H1 (cell line): Measurements from ENCODE around the gene PSMC3. TPM values are rescaled to one million over a fixed set of nuclear protein-coding genes. Genes with fewer than 3 reads are reported as not detected.

ENCODE experiments used
- CTCF ChIA-PET: fragments of 300-600 bp; sonication (Branson Sonifier 250); formaldehyde crosslinking; loops from one replicate; lab custom pipeline; 2021; ENCODE audit not compliant: partially characterized antibody; lab: Charles Lee
- POLR2A ChIA-PET: fragments of 300-600 bp; sonication (Branson Sonifier 250); formaldehyde crosslinking; loops from one replicate; lab custom pipeline; 2021; ENCODE audit warnings: inconsistent platforms; ENCODE audit not compliant: partially characterized antibody; lab: Charles Lee
- DNase-seq, 2 experiments: peaks; one replicate each; pipeline versions ENCODE4 v3.0.0 to v3.0.0-alpha.2; 2010 to 2022; ENCODE audit warnings: low spot score in 2 of 2, low read depth in 1 of 2, mixed read lengths in 1 of 2
- FAIRE-seq: peaks from 2 replicates; lab custom pipeline; 2011; peaks lifted over from hg19 to GRCh38; lab: Jason Lieb, UNC
- H2AFZ ChIP-seq: 2 replicates; pipeline ENCODE4 v1.8.1; 2012; ENCODE audit warnings: low read length, inconsistent platforms
- H2AK5ac ChIP-seq: 2 replicates; pipeline ENCODE4 v1.6.1; 2013; ENCODE audit warnings: low read depth, low read length
- H2BK120ac ChIP-seq: replicated peaks from 2 replicates; pipeline ENCODE3; 2013; ENCODE audit warnings: low read depth, low read length, inconsistent platforms
- H2BK12ac ChIP-seq: 2 replicates; pipeline ENCODE4 v1.6.1; 2013; ENCODE audit warnings: low read depth, low read length
- H2BK15ac ChIP-seq: 2 replicates; pipeline ENCODE4 v1.6.1; 2013; ENCODE audit warnings: low read length
- H2BK20ac ChIP-seq: 2 replicates; pipeline ENCODE4 v1.6.1; 2013; ENCODE audit warnings: low read length
- H2BK5ac ChIP-seq: 2 replicates; pipeline ENCODE4 v1.6.1; 2013; ENCODE audit warnings: low read depth, low read length
- H3K14ac ChIP-seq: 2 replicates; pipeline ENCODE4 v1.6.1; 2013; ENCODE audit warnings: inconsistent platforms; ENCODE audit not compliant: insufficient read length
- H3K18ac ChIP-seq: 2 replicates; pipeline ENCODE4 v1.6.1; 2013; ENCODE audit warnings: low read length; ENCODE audit errors: extremely low read depth
- H3K23ac ChIP-seq: 2 replicates; pipeline ENCODE4 v1.6.1; 2013; ENCODE audit warnings: inconsistent platforms; ENCODE audit not compliant: insufficient read length
- H3K23me2 ChIP-seq: 2 replicates; pipeline ENCODE4 v1.6.1; 2013; ENCODE audit warnings: low read depth, low read length
- H3K27ac ChIP-seq: 2 replicates; pipeline ENCODE4 v1.6.1; 2011; ENCODE audit warnings: low read depth, low read length, inconsistent platforms
- H3K27me3 ChIP-seq, 4 experiments: replicated peaks in 1 of 4; 1 replicate in 1 of 4; 2 replicates in 3 of 4; pipeline versions ENCODE4 v1.6.1 to v1.8.1; 2011 to 2013; ENCODE audit warnings: low read length in 3 of 4, mild to moderate bottlenecking in 3 of 4, inconsistent platforms in 2 of 4, mixed read lengths in 2 of 4, moderate library complexity in 1 of 4; ENCODE audit not compliant: control insufficient read depth in 3 of 4, insufficient read depth in 3 of 4; ENCODE audit errors: extremely low read depth in 1 of 4
- H3K36me3 ChIP-seq, 4 experiments: 2 replicates each; pipeline versions ENCODE4 v1.6.1 to v1.8.1; 2011 to 2013; ENCODE audit warnings: mild to moderate bottlenecking in 4 of 4, low read length in 3 of 4, moderate library complexity in 2 of 4, control low read depth in 1 of 4, inconsistent platforms in 1 of 4; ENCODE audit not compliant: insufficient read depth in 4 of 4, control insufficient read depth in 2 of 4
- H3K4ac ChIP-seq: replicated peaks from 2 replicates; pipeline ENCODE3; 2013; ENCODE audit warnings: low read length, low read depth, mixed read lengths, inconsistent platforms; ENCODE audit not compliant: insufficient read length
- H3K4me1 ChIP-seq, 4 experiments: replicated peaks in 1 of 4; 1 replicate in 1 of 4; 2 replicates in 3 of 4; pipeline versions ENCODE4 v1.6.1 to v1.8.1; 2011 to 2013; ENCODE audit warnings: low read length in 3 of 4, inconsistent platforms in 2 of 4, mixed read lengths in 1 of 4; ENCODE audit not compliant: insufficient read depth in 4 of 4, control insufficient read depth in 3 of 4
- H3K4me2 ChIP-seq, 2 experiments: 2 replicates each; pipeline versions ENCODE4 v1.6.1 to v1.8.1; 2011 to 2013; ENCODE audit warnings: low read depth in 2 of 2, low read length in 2 of 2, control low read depth in 1 of 2, inconsistent platforms in 1 of 2, mild to moderate bottlenecking in 1 of 2; ENCODE audit not compliant: insufficient read depth in 1 of 2
- H3K4me3 ChIP-seq, 4 experiments: fragments of 200-600, 300-600 bp in 1 of 4; sonication (generic), shearing (Covaris generic), sonication (Bioruptor Twin) in 1 of 4; 2 replicates each; pipeline versions ENCODE4 v1.5.1 to v1.8.1; 2011 to 2016; ENCODE audit warnings: low read length in 4 of 4, low read depth in 3 of 4, control low read depth in 2 of 4, inconsistent platforms in 2 of 4, mild to moderate bottlenecking in 2 of 4, mixed read lengths in 1 of 4, moderate library complexity in 1 of 4; ENCODE audit not compliant: insufficient read depth in 2 of 4; ENCODE audit errors: extremely low read depth in 1 of 4
- H3K56ac ChIP-seq: replicated peaks from 2 replicates; pipeline ENCODE3; 2013; ENCODE audit warnings: low read depth, mild to moderate bottlenecking, mixed read lengths, low read length, inconsistent platforms; ENCODE audit not compliant: insufficient read length
- H3K79me1 ChIP-seq: 2 replicates; pipeline ENCODE4 v1.6.1; 2013; ENCODE audit warnings: low read depth, low read length, control low read depth
- H3K79me2 ChIP-seq, 2 experiments: 2 replicates each; pipeline versions ENCODE4 v1.6.1 to v1.8.1; 2012 to 2013; ENCODE audit warnings: low read length in 2 of 2, mild to moderate bottlenecking in 2 of 2, inconsistent platforms in 1 of 2; ENCODE audit not compliant: insufficient read depth in 2 of 2, control insufficient read depth in 1 of 2
- H3K9ac ChIP-seq, 4 experiments: replicated peaks in 1 of 4; 1 replicate in 1 of 4; 2 replicates in 3 of 4; pipeline versions ENCODE4 v1.6.1 to v1.8.1; 2011 to 2013; ENCODE audit warnings: low read depth in 3 of 4, low read length in 3 of 4, control low read depth in 2 of 4, mild to moderate bottlenecking in 2 of 4, moderate library complexity in 2 of 4, inconsistent platforms in 1 of 4; ENCODE audit errors: extremely low read depth in 1 of 4
- H3K9me3 ChIP-seq, 2 experiments: 2 replicates each; pipeline versions ENCODE4 v1.6.1 to v1.8.1; 2012 to 2013; ENCODE audit warnings: mild to moderate bottlenecking in 2 of 2, moderate library complexity in 2 of 2, control low read depth in 1 of 2, inconsistent platforms in 1 of 2, low read depth in 1 of 2, low read length in 1 of 2, mixed read lengths in 1 of 2; ENCODE audit not compliant: insufficient read depth in 2 of 2
- H4K20me1 ChIP-seq, 2 experiments: replicated peaks in 1 of 2; 2 replicates each; pipeline versions ENCODE3 to v1.8.1; 2011 to 2013; ENCODE audit warnings: inconsistent platforms in 2 of 2, low read length in 2 of 2, mild to moderate bottlenecking in 1 of 2; ENCODE audit not compliant: insufficient read depth in 2 of 2, control insufficient read depth in 1 of 2
- H4K5ac ChIP-seq: 2 replicates; pipeline ENCODE4 v1.6.1; 2013; ENCODE audit warnings: low read length, low read depth, mixed read lengths, inconsistent platforms; ENCODE audit not compliant: insufficient read length
- H4K8ac ChIP-seq: 2 replicates; pipeline ENCODE4 v1.8.0; 2013; ENCODE audit warnings: mild to moderate bottlenecking, moderate library complexity, low read length, inconsistent platforms; ENCODE audit not compliant: insufficient read depth; ENCODE audit errors: extremely low read depth
- H4K91ac ChIP-seq: replicated peaks from 2 replicates; pipeline ENCODE3; 2013; ENCODE audit warnings: low read length, mixed read lengths, inconsistent platforms; ENCODE audit not compliant: insufficient read length
- CBX8 ChIP-seq: fragments of 300-800, 300-1000 bp; sonication (generic); IDR thresholded peaks from 2 replicates; pipeline ENCODE4 v1.7.1; 2016; ENCODE audit warnings: low read depth, low read length, borderline replicate concordance
- EGR1 ChIP-seq: IDR thresholded peaks from 2 replicates; pipeline ENCODE4 v1.6.1; 2011; ENCODE audit warnings: low read depth, low read length, borderline replicate concordance
- EP300 ChIP-seq, 2 experiments: IDR thresholded peaks; 1 replicate in 1 of 2; 2 replicates in 1 of 2; pipeline ENCODE4 v1.6.1; 2011 to 2012; ENCODE audit warnings: low read depth in 2 of 2, low read length in 2 of 2, mild to moderate bottlenecking in 2 of 2, borderline replicate concordance in 1 of 2, inconsistent platforms in 1 of 2, moderate library complexity in 1 of 2
- JUN ChIP-seq: IDR thresholded peaks from 2 replicates; pipeline ENCODE4 v1.6.1; 2011; ENCODE audit warnings: low read depth, mild to moderate bottlenecking, improper control_type of control experiment, low read length
- POLR2A ChIP-seq, 2 experiments: IDR thresholded peaks; 1 replicate in 1 of 2; 2 replicates in 1 of 2; pipeline ENCODE4 v1.6.1; 2011; ENCODE audit warnings: low read depth in 2 of 2, low read length in 2 of 2, mild to moderate bottlenecking in 2 of 2; ENCODE audit errors: control extremely low read depth in 1 of 2
- RBBP5 ChIP-seq: IDR thresholded peaks from 2 replicates; pipeline ENCODE4 v1.7.1; 2012; ENCODE audit warnings: low read depth, mild to moderate bottlenecking, inconsistent platforms, low read length, moderate library complexity, borderline replicate concordance
- SIN3A ChIP-seq, 2 experiments: IDR thresholded peaks in 1 of 2; conservative IDR thresholded peaks in 1 of 2; 2 replicates each; pipeline ENCODE4 v1.6.1; 2011 to 2012; ENCODE audit warnings: low read length in 2 of 2, improper control_type of control experiment in 1 of 2, low read depth in 1 of 2, mild to moderate bottlenecking in 1 of 2
- TAF7 ChIP-seq: optimal IDR thresholded peaks from 2 replicates; pipeline ENCODE3; 2011; ENCODE audit warnings: low read depth, mild to moderate bottlenecking, inconsistent platforms, low read length, moderate library complexity, borderline replicate concordance
- ZNF274 ChIP-seq: IDR thresholded peaks from 2 replicates; pipeline ENCODE4 v1.7.0; 2012; ENCODE audit warnings: low read length, borderline replicate concordance; ENCODE audit errors: extremely low read depth
- WGBS, 2 experiments: shearing (Covaris generic) in 1 of 2; methylation state at CpG; one replicate each; pipeline versions ENCODE4 v1.1.6 to v1.1.7; 2013 to 2015; ENCODE audit warnings: low lambda C conversion rate in 2 of 2, mixed read lengths in 2 of 2, inconsistent platforms in 1 of 2, low coverage in 1 of 2, missing lambda C conversion rate in 1 of 2; ENCODE audit not compliant: insufficient replicate concordance in 2 of 2, insufficient coverage in 1 of 2, insufficient read length in 1 of 2; ENCODE audit errors: extremely low coverage in 1 of 2, missing lambda C conversion rate in 1 of 2; 5-methylcytosine and 5-hydroxymethylcytosine counted together
- polyA plus RNA-seq, 7 experiments: library from polyadenylated mRNA; depleted of rRNA in 3 of 7; stranded (reverse) in 5 of 7; unstranded in 2 of 7; fragments of >200 nt in 5 of 7; fragments of 200-250 nt in 2 of 7; gene quantifications; 1 replicate in 5 of 7; 2 replicates in 1 of 7; 4 replicates in 1 of 7; pipeline versions ENCODE4 v1.2.1 to v1.2.3, GENCODE V29; 2011 to 2013; ENCODE audit warnings: missing spikeins in 2 of 7, mixed read lengths in 2 of 7
- total RNA-seq: library from RNA; stranded (reverse); fragmentation: NEBNext Ultra II Directional; extraction: Animal tissue kit (Norgen Biotek cat#: 25700); gene quantifications from 2 replicates; pipeline ENCODE4 v1.2.1, GENCODE V29; 2021
- TF ChIP-seq, protein P1 (sequence below): IDR thresholded peaks from 2 replicates; pipeline ENCODE4 v1.6.1; 2012; ENCODE audit warnings: inconsistent platforms
- TF ChIP-seq, protein P2 (sequence below): IDR thresholded peaks from 2 replicates; pipeline ENCODE4 v1.6.1; 2012; ENCODE audit warnings: low read length, inconsistent platforms

The PSMC3 gene
- total and polyA plus RNA-seq, 2 of the 8 experiments (the other 6 are each of a cell fraction or from before 2014, with no cell fraction given), result 105 to 160 TPM

GRCh38 chr11:47398011-47398410, 28.2 kb downstream of the PSMC3 start:
- Histone ChIP-seq H3K14ac (no peak overlapping the region), H2BK12ac (no peak overlapping the region), H2AFZ (no peak overlapping the region), H2BK15ac (0 out of 2 replicates have a peak overlapping the region, but pooled peaks have one; percentile 23), H4K91ac (no peak overlapping the region), H2AK5ac (no peak overlapping the region), H3K36me3 (no peaks in the 10 kb centered on the region), H3K4me1 (peaks cover 7 to 17% (median 9%) of the 10 kb centered on the region in 4 experiments), H3K9me3 (no peaks in the 10 kb centered on the region), H4K5ac (no peak overlapping the region), H2BK120ac (no peak overlapping the region), H2BK5ac (no peak overlapping the region; the same call in 1 of the 2 replicates), H3K23ac (no peak overlapping the region), H3K27ac (no peak overlapping the region), H4K20me1 (no peaks in the 10 kb centered on the region), H3K4me3 (no peak overlapping the region), H3K27me3 (no peaks in the 10 kb centered on the region), H3K4me2 (no peak overlapping the region; a peak in 2 of 4 replicates), H3K4ac (no peak overlapping the region), H3K9ac (no peak overlapping the region), H3K79me2 (no peaks in the 10 kb centered on the region)
- CTCF ChIA-PET, result interaction anchor here (0.5 to 3.2 kb wide), 8 partner anchors 9 to 596 kb away, joined by 3 to 13 read pairs (median 4); no protein-coding TSS in a partner anchor
- DNase-seq (no peak), FAIRE-seq (no peak)
- POLR2A ChIA-PET, result interaction anchor here (0.6 to 3.5 kb wide), 5 partner anchors 8 to 648 kb away, joined by 3 to 29 read pairs (median 7); partner anchors contain the start of gene SLC39A13
- no peak for TF ChIP-seq RBBP5
- TF ChIP-seq, protein P1, sequence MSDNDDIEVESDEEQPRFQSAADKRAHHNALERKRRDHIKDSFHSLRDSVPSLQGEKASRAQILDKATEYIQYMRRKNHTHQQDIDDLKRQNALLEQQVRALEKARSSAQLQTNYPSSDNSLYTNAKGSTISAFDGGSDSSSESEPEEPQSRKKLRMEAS, result no peak
- TF ChIP-seq TAF7, result no peak
- no peak for TF ChIP-seq CBX8
- no peak for TF ChIP-seq EP300 (IDR thresholded peaks at IDR 0.05; ENCODE audit: borderline replicate concordance in 1 of 2, low read depth in 2 of 2, low read length in 2 of 2)
- TF ChIP-seq ZNF274, result no peak
- no peak for TF ChIP-seq JUN
- TF ChIP-seq, protein P2, sequence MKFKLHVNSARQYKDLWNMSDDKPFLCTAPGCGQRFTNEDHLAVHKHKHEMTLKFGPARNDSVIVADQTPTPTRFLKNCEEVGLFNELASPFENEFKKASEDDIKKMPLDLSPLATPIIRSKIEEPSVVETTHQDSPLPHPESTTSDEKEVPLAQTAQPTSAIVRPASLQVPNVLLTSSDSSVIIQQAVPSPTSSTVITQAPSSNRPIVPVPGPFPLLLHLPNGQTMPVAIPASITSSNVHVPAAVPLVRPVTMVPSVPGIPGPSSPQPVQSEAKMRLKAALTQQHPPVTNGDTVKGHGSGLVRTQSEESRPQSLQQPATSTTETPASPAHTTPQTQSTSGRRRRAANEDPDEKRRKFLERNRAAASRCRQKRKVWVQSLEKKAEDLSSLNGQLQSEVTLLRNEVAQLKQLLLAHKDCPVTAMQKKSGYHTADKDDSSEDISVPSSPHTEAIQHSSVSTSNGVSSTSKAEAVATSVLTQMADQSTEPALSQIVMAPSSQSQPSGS, result no peak
- no peak for TF ChIP-seq EGR1
- TF ChIP-seq POLR2A (IDR thresholded peaks at IDR 0.05; ENCODE audit: control extremely low read depth in 1 of 2, low read depth in 2 of 2, low read length in 2 of 2), result no peak
- no peak for TF ChIP-seq SIN3A (conservative IDR thresholded peaks at IDR 0.05 in 1 of 2, IDR thresholded peaks at IDR 0.05 in 1 of 2; ENCODE audit: low read depth in 1 of 2, low read length in 2 of 2)
- TF ChIP-seq, all 59 proteins: peak for 0
- Histone ChIP-seq H3K79me1 (no peaks in the 10 kb centered on the region), H2BK20ac (no peak overlapping the region), H3K56ac (no peak overlapping the region), H4K8ac (no peak overlapping the region; the same call in 1 of the 2 replicates), H3K18ac (no peak overlapping the region; the same call in 1 of the 2 replicates), H3K23me2 (peaks cover 6% of the 10 kb centered on the region; the same call in 1 of the 2 replicates)
- 91% methylated on average over 3 of the region's 3 CpGs; no CpG with 5 or more reads in 1 of the 2 experiments for WGBS, 2 experiments
